LNCAP (cell line): ENCODE measurements around the gene TMEM176A.

Source experiments
- TF ChIP-seq, protein P1 (sequence below): fragments of 450-650 bp; IDR thresholded peaks from 2 replicates; pipeline ENCODE4 v1.5.1; 2017; ENCODE audit warnings: mild to moderate bottlenecking

TMEM176A gene

GRCh38 chr7:150818971-150819370 is 18.4 kb downstream of the TMEM176A start:
- TF ChIP-seq, protein P1, sequence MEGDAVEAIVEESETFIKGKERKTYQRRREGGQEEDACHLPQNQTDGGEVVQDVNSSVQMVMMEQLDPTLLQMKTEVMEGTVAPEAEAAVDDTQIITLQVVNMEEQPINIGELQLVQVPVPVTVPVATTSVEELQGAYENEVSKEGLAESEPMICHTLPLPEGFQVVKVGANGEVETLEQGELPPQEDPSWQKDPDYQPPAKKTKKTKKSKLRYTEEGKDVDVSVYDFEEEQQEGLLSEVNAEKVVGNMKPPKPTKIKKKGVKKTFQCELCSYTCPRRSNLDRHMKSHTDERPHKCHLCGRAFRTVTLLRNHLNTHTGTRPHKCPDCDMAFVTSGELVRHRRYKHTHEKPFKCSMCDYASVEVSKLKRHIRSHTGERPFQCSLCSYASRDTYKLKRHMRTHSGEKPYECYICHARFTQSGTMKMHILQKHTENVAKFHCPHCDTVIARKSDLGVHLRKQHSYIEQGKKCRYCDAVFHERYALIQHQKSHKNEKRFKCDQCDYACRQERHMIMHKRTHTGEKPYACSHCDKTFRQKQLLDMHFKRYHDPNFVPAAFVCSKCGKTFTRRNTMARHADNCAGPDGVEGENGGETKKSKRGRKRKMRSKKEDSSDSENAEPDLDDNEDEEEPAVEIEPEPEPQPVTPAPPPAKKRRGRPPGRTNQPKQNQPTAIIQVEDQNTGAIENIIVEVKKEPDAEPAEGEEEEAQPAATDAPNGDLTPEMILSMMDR, result no peak

- TF ChIP-seq, protein P1, result no peak
Observed at GRCh38 chr7:150820148-150820547, 19.6 kb downstream of the TMEM176A start.

GRCh38 chr7:150820578-150821198 is 20.1 kb downstream of the TMEM176A start:
- TF ChIP-seq, protein P1, result no peak

DNA sequence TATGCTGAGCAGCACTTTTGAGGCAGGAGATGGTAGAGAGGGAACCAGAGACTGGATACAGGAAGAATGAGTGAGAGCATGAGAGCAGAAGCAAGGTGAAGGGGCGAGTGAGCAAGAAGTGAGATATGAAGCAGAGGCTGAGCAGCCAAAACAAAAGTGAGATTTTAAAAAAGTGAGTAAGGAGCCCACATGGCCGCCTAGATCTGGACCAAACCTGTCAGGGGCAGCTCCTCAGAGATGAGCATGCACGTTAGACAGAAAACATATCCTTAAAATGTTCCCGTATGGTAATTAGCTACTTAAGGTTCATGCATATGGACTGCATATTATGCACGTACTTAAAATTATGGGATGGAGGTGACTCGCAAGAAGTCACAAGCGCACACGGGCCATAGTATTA is 22.5 kb downstream of the TMEM176A start:
- TF ChIP-seq, protein P1, result no peak

DNA sequence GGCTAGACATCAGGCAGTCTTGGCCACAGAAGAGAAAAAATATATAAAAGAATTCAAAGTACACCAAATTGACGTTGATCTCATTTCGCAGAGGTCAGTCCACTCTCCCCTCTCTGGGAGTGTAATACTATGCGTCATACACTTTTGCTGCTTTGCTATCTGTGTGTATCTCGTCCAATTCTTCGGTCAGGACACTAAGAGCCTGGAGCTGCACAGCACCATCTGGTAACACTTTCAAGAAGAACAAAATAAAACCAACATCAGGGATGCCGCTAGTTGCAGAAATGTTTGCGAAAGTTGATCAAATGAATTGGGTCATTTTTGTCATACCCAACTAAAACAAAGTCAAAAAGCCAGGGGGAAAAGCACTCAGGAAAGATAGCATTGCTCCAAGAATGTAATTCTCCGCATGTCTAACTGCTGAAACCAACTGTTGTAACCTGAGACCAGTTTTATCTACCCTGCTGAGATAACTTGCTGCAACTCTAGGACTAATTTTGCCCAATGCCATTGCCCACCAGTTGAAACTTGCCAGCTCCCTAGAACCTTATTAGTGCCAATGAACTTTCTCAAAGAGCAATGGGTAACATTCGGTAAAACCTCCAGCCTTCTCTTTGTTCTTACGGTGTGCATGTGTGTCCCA is 23.0 kb downstream of the TMEM176A start:
- TF ChIP-seq, protein P1, result no peak

GRCh38 chr7:150824379-150825177 is 24.0 kb downstream of the TMEM176A start:
- TF ChIP-seq, protein P1, result peak; percentile 51

- TF ChIP-seq, protein P1, result no peak
Observed at GRCh38 chr7:150826061-150826849, 25.7 kb downstream of the TMEM176A start.
